GM21737 (cell line): ENCODE data around the gene CDC42.
"Not testable (repeated sequence)": the region's sequence is repeated elsewhere in the genome, so short reads cannot be mapped to it uniquely, and the experiment has no call there.

Source experiments
- ATAC-seq: cut with Tn5 transposase; IDR thresholded peaks from one replicate; pipeline ENCODE4 v1.9.1; 2021; ENCODE audit warnings: mild to moderate bottlenecking, moderate library complexity; ENCODE audit not compliant: unreplicated experiment

CDC42 gene

DNA sequence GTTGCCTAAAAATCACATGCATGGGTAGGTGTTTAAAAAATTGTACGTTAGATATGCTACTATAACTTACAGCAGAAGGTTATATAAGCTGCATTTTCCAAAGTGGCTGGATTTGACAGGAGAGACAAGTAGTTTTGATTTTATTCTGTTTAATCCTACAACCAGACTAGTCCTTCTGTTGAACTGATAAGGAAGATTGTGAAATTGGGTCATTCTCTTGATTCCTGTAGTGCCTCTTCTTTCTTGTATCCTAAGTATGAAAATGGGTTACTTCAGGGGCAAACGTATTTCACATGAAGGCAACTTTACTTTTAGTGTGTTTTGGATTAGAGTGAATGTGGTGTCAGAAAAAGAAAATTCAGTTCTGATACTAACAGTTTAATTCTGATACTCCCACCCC, 19.0 kb downstream of the CDC42 start:
- ATAC-seq: no peak

DNA sequence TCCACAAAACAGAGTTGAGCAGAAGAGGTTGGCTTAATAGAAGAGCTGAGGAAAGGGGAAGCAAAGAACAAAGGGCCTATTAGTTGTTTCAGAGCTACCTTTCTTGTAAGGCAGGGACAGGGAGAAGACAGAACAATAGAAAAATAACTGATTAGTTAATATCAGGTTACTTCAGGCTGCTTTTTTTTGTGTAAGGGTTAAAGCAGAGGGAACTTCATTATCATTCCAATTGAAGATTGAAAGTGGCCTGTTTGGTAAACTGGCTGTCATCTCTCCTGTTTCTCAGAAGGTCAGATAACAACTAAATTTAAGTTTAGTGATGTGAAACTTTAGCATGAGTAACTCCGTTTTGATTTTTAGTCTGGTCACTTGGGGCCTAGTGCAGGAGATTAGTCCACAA, 22.3 kb downstream of the CDC42 start:
- no peak for ATAC-seq

DNA sequence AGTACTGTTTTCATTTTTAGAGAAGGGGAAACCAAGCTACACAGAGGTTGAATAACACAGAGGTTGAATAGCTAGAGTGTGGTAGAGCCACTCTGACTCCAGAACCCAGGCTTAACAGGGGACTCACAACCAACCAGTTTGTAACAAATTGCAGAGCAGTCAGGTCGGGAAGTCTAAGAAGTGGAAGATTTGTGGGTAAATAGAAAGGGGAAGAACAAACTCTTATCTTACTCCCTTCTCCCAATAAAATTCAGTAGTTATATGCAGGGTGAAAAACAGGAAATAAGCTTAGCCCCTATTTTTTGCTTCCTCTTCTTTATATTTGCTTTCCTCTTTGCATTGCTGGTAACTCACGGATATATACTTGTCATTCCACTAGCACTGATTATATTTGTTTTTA, 23.2 kb downstream of the CDC42 start:
- ATAC-seq: no peak

DNA sequence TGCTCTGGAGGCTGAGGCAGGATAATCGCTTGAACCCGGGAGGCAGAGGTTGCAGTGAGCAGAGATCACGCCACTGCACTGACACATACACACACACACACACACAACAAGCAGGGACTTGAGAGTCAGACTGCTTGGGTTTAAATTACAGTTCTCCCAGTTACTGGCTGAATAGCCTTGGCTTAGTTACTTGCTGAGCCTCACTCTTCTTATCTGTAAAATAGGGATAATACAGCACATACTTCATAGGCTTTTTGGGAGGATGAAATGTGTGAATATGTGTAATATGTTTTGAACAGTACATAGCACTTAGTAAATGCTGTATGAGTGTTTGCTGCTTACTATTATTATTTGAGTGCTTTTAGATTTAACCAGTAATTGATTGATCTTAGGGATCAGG, 23.8 kb downstream of the CDC42 start:
- no peak for ATAC-seq

GRCh38 chr1:22077728-22078127, 25.2 kb downstream of the CDC42 start:
- no peak for ATAC-seq

- ATAC-seq: no peak
Measured at GRCh38 chr1:22078133-22078532, 25.6 kb downstream of the CDC42 start.

GRCh38 chr1:22080191-22080590, 27.7 kb downstream of the CDC42 start:
- ATAC-seq: no peak

- no peak for ATAC-seq
Measured at GRCh38 chr1:22088331-22088730, 35.8 kb downstream of the CDC42 start.

- no peak for ATAC-seq
Measured at GRCh38 chr1:22089134-22089571, 36.6 kb downstream of the CDC42 start.

DNA sequence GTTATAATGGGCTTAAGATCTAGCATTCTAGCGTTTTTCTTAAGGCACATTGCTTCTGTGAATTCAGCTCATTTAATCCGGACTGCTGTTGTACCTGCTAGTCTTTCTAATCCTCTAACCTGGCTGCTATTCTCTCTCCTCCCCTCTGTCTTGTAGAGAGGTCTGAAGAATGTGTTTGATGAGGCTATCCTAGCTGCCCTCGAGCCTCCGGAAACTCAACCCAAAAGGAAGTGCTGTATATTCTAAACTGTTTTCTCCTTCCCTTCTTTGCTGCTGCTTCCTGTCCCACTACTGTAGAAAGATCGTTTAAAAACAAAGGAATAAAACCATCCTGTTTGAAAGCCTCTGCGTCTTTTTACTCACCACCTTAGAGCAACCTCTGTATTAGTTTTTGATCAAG, 37.3 kb downstream of the CDC42 start:
- no peak for ATAC-seq

DNA sequence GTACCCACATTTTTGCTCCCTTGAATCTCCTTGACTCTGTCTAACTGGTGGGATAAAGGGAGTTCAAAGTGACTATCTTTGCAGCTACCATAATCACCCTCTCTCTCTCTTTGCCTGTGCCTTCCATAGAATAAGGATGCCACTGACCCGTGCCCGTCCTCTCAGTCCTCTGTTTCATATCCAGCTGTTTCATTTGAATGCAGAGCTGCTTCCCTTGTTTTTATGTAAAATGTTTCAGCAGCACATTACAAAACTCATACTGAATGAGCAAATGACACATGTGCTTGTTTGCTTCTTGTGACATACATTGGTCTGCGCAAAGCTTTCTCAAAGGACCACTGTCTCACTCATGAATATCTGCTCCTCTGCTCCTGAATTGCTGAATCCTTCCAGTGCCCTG, 38.4 kb downstream of the CDC42 start:
- no peak for ATAC-seq

DNA sequence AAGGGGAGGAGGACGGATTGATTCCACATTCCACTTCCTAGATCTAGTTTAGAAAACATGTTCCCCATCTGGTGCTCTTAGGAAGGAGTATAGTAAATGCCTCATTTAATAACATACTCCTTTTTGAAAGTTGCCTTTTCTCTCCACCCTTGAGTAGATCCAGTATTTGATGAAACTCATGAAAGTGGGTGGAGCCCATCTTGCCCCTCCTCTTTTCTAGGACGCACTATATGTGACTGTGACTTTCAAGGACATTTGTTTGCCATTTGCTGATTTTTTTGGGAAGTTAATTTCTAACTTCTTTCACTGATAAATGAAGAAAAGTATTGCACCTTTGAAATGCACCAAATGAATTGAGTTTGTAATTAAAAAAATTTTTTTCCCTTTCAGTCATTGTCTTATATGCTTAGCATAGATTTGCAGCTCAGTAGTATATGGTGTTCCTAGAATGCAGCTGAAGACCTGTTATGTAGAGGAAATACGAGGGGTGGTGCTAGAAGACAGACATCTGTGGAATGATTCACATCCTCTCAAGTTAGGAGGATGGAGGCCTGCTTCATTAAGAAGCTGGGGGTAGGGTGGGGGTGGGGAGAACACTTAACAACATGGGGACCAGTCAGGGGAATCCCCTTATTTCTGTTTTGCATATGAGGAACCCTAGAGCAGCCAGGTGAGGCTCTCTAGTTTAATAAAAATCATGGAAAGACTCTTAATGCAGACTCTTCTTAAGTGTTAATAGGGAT, 39.7 kb downstream of the CDC42 start:
- not testable (repeated sequence) for ATAC-seq

- ATAC-seq: no peak
Measured at GRCh38 chr1:22093513-22093912, 41.0 kb downstream of the CDC42 start.

- ATAC-seq: no peak
Measured at GRCh38 chr1:22096036-22096435, 43.5 kb downstream of the CDC42 start.

DNA sequence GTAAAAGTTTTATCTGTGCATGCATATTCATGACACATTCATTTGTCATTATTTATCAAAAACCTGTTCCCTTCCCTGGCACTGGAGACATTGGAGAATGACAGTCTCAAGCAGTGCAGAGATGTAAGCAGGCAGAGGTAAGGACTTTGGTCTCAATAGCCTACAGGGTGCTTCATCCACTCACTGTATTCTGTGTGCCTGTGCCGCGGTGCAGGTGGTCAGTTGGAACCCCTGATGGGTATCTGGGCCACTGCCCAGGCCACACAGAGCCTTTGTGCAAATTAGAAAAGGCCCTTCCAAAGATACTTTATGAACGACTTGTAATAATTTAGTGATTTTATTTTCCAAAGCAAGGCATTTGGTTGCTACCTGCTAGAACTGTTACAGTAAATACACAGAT, 44.0 kb downstream of the CDC42 start:
- no peak for ATAC-seq

- ATAC-seq: no peak
Measured at GRCh38 chr1:22098752-22099151, 46.2 kb downstream of the CDC42 start.

GRCh38 chr1:22100168-22100567, 47.7 kb downstream of the CDC42 start:
- ATAC-seq: no peak

DNA sequence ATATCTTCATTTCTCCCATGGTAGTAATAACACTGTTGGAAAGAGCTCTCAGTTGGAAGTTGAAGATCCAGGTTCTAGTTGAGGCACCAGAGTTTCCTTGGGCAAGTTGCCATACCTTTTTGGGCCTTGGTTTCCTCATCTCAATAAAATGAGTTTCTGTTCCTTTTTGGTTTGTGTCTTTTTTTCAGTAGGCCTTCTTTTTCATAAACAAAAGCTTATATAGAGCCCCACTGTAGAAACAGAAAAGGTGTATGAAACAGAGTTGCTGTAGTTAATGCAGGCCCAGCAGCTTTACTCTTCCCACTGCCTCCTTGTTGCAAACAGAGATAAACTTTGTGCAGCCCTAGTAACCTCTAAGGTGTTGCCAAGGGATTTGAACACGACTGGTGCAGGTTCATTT, 48.7 kb downstream of the CDC42 start:
- no peak for ATAC-seq

GRCh38 chr1:22101995-22102394, 49.5 kb downstream of the CDC42 start:
- no peak for ATAC-seq

- no peak for ATAC-seq
Measured at GRCh38 chr1:22102746-22103145, 50.2 kb downstream of the CDC42 start.

- no peak for ATAC-seq
Measured at GRCh38 chr1:22104094-22104493, 51.6 kb downstream of the CDC42 start.

DNA sequence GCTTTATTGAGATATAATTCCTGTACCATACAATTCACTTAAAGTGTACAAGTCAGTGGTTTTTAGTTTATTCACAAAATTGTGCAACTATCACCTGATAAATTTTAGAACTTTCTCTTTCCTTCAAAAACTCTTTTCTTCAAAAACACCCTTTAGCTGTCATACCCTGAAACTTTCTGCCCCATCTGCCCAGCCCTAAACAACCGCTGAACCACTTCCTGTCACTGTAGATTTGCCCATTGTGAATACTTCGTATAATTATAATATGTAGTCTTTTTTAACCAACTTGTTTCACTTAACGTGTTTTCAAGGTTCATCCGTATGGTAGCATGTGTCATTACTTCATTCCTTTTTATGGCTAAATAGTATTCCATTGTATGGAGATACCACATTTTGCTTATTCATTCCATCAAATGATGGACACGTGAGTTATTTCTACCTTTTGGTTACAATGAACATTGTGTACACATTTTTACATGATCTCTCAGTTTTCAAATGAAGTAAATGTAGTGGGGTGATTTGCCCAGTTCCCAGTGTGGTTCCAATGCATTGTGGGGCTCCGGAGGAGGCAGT, 52.4 kb downstream of the CDC42 start:
- ATAC-seq: no peak
